ENCODE data around the gene ENOX1. TPM values are rescaled to one million over a fixed set of nuclear protein-coding genes. Genes with fewer than 3 reads are reported as not detected.

The ENOX1 gene
- total and polyA plus RNA-seq, 2 of the 13 experiments (the other 11 are each of a cell fraction or from before 2014, with no cell fraction given): not detected

GRCh38 chr13:43744261-43745031, 42.3 kb downstream of the ENOX1 start:
- Histone ChIP-seq H4K20me1 (ENCODE audit: insufficient read depth, low read length) (peaks cover 3% of the 10 kb centered on the region; the same call in 1 of the 2 replicates), H2AFZ (ENCODE audit: low read length) (no peak overlapping the region), H3K9ac (ENCODE audit: insufficient read depth, low read depth, low read length) (no peak overlapping the region), H3K27ac (ENCODE audit: extremely low read length, insufficient read depth, low read length) (no peak overlapping the region), H3K4me2 (ENCODE audit: low read depth, low read length) (no peak overlapping the region), H3K36me3 (replicated peaks in 1 of 2; ENCODE audit: control insufficient read depth in 1 of 2, insufficient read depth in 2 of 2, low read length in 2 of 2) (no peaks in the 10 kb centered on the region), H3K4me1 (ENCODE audit: insufficient read depth, low read length) (no peaks in the 10 kb centered on the region), H3K79me2 (ENCODE audit: insufficient read depth, low read length) (no peaks in the 10 kb centered on the region), H3K4me3 (replicated peaks in 1 of 3; ENCODE audit: insufficient read depth in 1 of 3, low read depth in 2 of 3, low read length in 3 of 3) (no peak overlapping the region), H3K27me3 (ENCODE audit: control insufficient read depth in 1 of 2, insufficient read depth in 2 of 2, low read length in 2 of 2) (no peaks in the 10 kb centered on the region), H3K9me3 (ENCODE audit: low read length) (no peaks in the 10 kb centered on the region)
- 22% methylated on average over 5 of the region's 5 CpGs for WGBS (ENCODE audit: low lambda C conversion rate)
- DNase-seq (ENCODE audit: low spot score) (no peak), FAIRE-seq (no peak), ATAC-seq (no peak)
- CTCF ChIA-PET (ENCODE audit: low intra/inter-chr PET ratio, low total read pairs): no interaction called here
- no TSS peak for BruUV-seq (replicated peaks)
- in situ Hi-C loops (cut with HindIII; ENCODE audit: extremely low pct_ligation_motif_present, low pct_unique_long_range_greater_than_20kb) (no loop called here), intact Hi-C loops (cut with micrococcal nuclease; ENCODE audit: unreplicated experiment) (no loop called here)
- TF ChIP-seq E2F5 (CRISPR knock-in tag; conservative IDR thresholded peaks at IDR 0.05): no peak
- TF ChIP-seq MIER2 (CRISPR knock-in tag; IDR thresholded peaks at IDR 0.05): peak; percentile 89
- TF ChIP-seq MAFK (conservative IDR thresholded peaks at IDR 0.05 in 1 of 2, IDR thresholded peaks at IDR 0.05 in 1 of 2; ENCODE audit: low read length in 2 of 2): no peak
- no peak for TF ChIP-seq ZNF674 (CRISPR knock-in tag; IDR thresholded peaks at IDR 0.05; ENCODE audit: low read depth)
- no peak for TF ChIP-seq ZNF749 (CRISPR knock-in tag; IDR thresholded peaks at IDR 0.05; ENCODE audit: borderline replicate concordance)
- no peak for TF ChIP-seq THRA (CRISPR knock-in tag; IDR thresholded peaks at IDR 0.05; ENCODE audit: borderline replicate concordance)
- no peak for TF ChIP-seq SALL2 (CRISPR knock-in tag; IDR thresholded peaks at IDR 0.05)
- TF ChIP-seq ATF7 (IDR thresholded peaks at IDR 0.05): no peak
- TF ChIP-seq ATF7 (CRISPR knock-in tag; IDR thresholded peaks at IDR 0.05): no peak
- TF ChIP-seq PRPF4 (IDR thresholded peaks at IDR 0.05; ENCODE audit: low read depth, low read length, poor library complexity, severe bottlenecking): no peak
- TF ChIP-seq, protein P1, sequence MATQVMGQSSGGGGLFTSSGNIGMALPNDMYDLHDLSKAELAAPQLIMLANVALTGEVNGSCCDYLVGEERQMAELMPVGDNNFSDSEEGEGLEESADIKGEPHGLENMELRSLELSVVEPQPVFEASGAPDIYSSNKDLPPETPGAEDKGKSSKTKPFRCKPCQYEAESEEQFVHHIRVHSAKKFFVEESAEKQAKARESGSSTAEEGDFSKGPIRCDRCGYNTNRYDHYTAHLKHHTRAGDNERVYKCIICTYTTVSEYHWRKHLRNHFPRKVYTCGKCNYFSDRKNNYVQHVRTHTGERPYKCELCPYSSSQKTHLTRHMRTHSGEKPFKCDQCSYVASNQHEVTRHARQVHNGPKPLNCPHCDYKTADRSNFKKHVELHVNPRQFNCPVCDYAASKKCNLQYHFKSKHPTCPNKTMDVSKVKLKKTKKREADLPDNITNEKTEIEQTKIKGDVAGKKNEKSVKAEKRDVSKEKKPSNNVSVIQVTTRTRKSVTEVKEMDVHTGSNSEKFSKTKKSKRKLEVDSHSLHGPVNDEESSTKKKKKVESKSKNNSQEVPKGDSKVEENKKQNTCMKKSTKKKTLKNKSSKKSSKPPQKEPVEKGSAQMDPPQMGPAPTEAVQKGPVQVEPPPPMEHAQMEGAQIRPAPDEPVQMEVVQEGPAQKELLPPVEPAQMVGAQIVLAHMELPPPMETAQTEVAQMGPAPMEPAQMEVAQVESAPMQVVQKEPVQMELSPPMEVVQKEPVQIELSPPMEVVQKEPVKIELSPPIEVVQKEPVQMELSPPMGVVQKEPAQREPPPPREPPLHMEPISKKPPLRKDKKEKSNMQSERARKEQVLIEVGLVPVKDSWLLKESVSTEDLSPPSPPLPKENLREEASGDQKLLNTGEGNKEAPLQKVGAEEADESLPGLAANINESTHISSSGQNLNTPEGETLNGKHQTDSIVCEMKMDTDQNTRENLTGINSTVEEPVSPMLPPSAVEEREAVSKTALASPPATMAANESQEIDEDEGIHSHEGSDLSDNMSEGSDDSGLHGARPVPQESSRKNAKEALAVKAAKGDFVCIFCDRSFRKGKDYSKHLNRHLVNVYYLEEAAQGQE (IDR thresholded peaks at IDR 0.05; ENCODE audit: borderline replicate concordance in 1 of 2, low read depth in 1 of 2, low read length in 2 of 2): peak; percentile 27 to 88
- TF ChIP-seq ZFP36 (IDR thresholded peaks at IDR 0.05; ENCODE audit: borderline replicate concordance, low read depth, low read length, partially characterized antibody): no peak
- TF ChIP-seq ZBTB42 (CRISPR knock-in tag; IDR thresholded peaks at IDR 0.05): no peak
- TF ChIP-seq ZNF468 (CRISPR knock-in tag; IDR thresholded peaks at IDR 0.05): no peak
- TF ChIP-seq HNF4G (IDR thresholded peaks at IDR 0.05; ENCODE audit: borderline replicate concordance, low read depth, low read length): no peak
- TF ChIP-seq HNF4G (CRISPR knock-in tag; IDR thresholded peaks at IDR 0.05; ENCODE audit: borderline replicate concordance, low read depth): no peak
- POLR2A ChIA-PET: no interaction called here

Measured in HepG2 (cell line).